ENCODE data around the gene MKI67. TPM values are rescaled to one million over a fixed set of nuclear protein-coding genes. Genes with fewer than 3 reads are reported as not detected.

Gene MKI67
- total RNA-seq, 1 donor from 2014 or later: 0.26 TPM

- no peak for DNase-seq (ENCODE audit: low read depth)
- Histone ChIP-seq H3K27me3 (ENCODE audit: control insufficient read depth, insufficient read depth, low read length) (peaks cover 2% of the 10 kb centered on the region), H3K4me3 (ENCODE audit: low read depth, low read length) (no peak overlapping the region), H3K36me3 (ENCODE audit: control insufficient read depth, insufficient read depth, low read length) (no peaks in the 10 kb centered on the region)
- no peak for TF ChIP-seq CTCF (IDR thresholded peaks at IDR 0.05; ENCODE audit: insufficient read depth, low read length, severe bottlenecking)
- no peak for FAIRE-seq
Measured at GRCh38 chr10:128161031-128161430, 34.8 kb upstream of the MKI67 start.

- Histone ChIP-seq H3K4me3 (ENCODE audit: low read depth, low read length) (no peak overlapping the region), H3K36me3 (ENCODE audit: control insufficient read depth, insufficient read depth, low read length) (no peaks in the 10 kb centered on the region), H3K27me3 (ENCODE audit: control insufficient read depth, insufficient read depth, low read length) (peaks cover 2% of the 10 kb centered on the region)
- TF ChIP-seq CTCF (IDR thresholded peaks at IDR 0.05; ENCODE audit: insufficient read depth, low read length, severe bottlenecking): no peak
- DNase-seq (ENCODE audit: low read depth) (peak; percentile 30), FAIRE-seq (no peak)
Measured at GRCh38 chr10:128160297-128160711, 34.1 kb upstream of the MKI67 start.

GRCh38 chr10:128158021-128158795 is 32.0 kb upstream of the MKI67 start:
- Histone ChIP-seq H3K27me3 (ENCODE audit: control insufficient read depth, insufficient read depth, low read length) (peaks cover 4% of the 10 kb centered on the region), H3K36me3 (ENCODE audit: control insufficient read depth, insufficient read depth, low read length) (no peaks in the 10 kb centered on the region), H3K4me3 (ENCODE audit: low read depth, low read length) (no peak overlapping the region)
- no peak for TF ChIP-seq CTCF (IDR thresholded peaks at IDR 0.05; ENCODE audit: insufficient read depth, low read length, severe bottlenecking)
- FAIRE-seq (no peak), DNase-seq (ENCODE audit: low read depth) (no peak)

GRCh38 chr10:128156999-128157755 is 31.0 kb upstream of the MKI67 start:
- FAIRE-seq: no peak
- Histone ChIP-seq H3K27me3 (ENCODE audit: control insufficient read depth, insufficient read depth, low read length) (peaks cover 4% of the 10 kb centered on the region), H3K4me3 (ENCODE audit: low read depth, low read length) (no peak overlapping the region), H3K36me3 (ENCODE audit: control insufficient read depth, insufficient read depth, low read length) (no peaks in the 10 kb centered on the region)
- no peak for TF ChIP-seq CTCF (IDR thresholded peaks at IDR 0.05; ENCODE audit: insufficient read depth, low read length, severe bottlenecking)
- no peak for DNase-seq (ENCODE audit: low read depth)

GRCh38 chr10:128152741-128153580 is 26.7 kb upstream of the MKI67 start:
- Histone ChIP-seq H3K4me3 (ENCODE audit: low read depth, low read length) (no peak overlapping the region), H3K36me3 (ENCODE audit: control insufficient read depth, insufficient read depth, low read length) (no peaks in the 10 kb centered on the region), H3K27me3 (ENCODE audit: control insufficient read depth, insufficient read depth, low read length) (peaks cover 4% of the 10 kb centered on the region)
- DNase-seq (ENCODE audit: low read depth): no peak
- FAIRE-seq: no peak
- TF ChIP-seq CTCF (IDR thresholded peaks at IDR 0.05; ENCODE audit: insufficient read depth, low read length, severe bottlenecking): no peak
